Hepatocyte (in vitro differentiated cells): ENCODE measurements around the gene RIT1.

Source experiments
- CTCF ChIP-seq: fragments of 200-600 bp; sonication (generic); IDR thresholded peaks from 2 replicates; pipeline ENCODE4 v1.5.1; 2016; ENCODE audit warnings: antibody characterized with exemption, mild to moderate bottlenecking; ENCODE audit not compliant: poor library complexity
- EZH2phosphoT487 ChIP-seq: fragments of 200-600 bp; sonication (generic); IDR thresholded peaks from one replicate; pipeline ENCODE4 v1.6.1; 2018; ENCODE audit warnings: antibody characterized with exemption, mild to moderate bottlenecking, low read depth, moderate library complexity; ENCODE audit not compliant: unreplicated experiment, severe bottlenecking

- no peak for TF ChIP-seq CTCF
- no peak for TF ChIP-seq EZH2phosphoT487
Measured at GRCh38 chr1:155880251-155880650, 30.9 kb downstream of the RIT1 start.
